T47D (cell line): Measurements from ENCODE around the gene RSAD1.

Experiments
- DNase-seq, 2 experiments: peaks; one replicate each; pipeline versions ENCODE4 v3.0.0 to v3.0.0-alpha.2; 2011 to 2012; ENCODE audit warnings: low read depth in 1 of 2, low spot score in 1 of 2
- JUND ChIP-seq: IDR thresholded peaks from 2 replicates; pipeline ENCODE4 v1.6.1; 2012; ENCODE audit warnings: low read depth
- in situ Hi-C: cut with HindIII; loops from 2 replicates; pipeline ENCODE4 v1.10.0; 2016; ENCODE audit warnings: low sequenced_read_pairs, low pct_unique_long_range_greater_than_20kb

The RSAD1 gene

GRCh38 chr17:50445730-50446325 is 32.8 kb upstream of the RSAD1 start:
- in situ Hi-C loops = no loop called here
- DNase-seq = peak in 1 of 2 experiments; percentile 45
- TF ChIP-seq JUND = no peak

- peak in 1 of 2 experiments; percentile 63 for DNase-seq
- in situ Hi-C loops = no loop called here
- TF ChIP-seq JUND = no peak
These were observed 30.6 kb upstream of the RSAD1 start for GRCh38 chr17:50447870-50448595.

DNA sequence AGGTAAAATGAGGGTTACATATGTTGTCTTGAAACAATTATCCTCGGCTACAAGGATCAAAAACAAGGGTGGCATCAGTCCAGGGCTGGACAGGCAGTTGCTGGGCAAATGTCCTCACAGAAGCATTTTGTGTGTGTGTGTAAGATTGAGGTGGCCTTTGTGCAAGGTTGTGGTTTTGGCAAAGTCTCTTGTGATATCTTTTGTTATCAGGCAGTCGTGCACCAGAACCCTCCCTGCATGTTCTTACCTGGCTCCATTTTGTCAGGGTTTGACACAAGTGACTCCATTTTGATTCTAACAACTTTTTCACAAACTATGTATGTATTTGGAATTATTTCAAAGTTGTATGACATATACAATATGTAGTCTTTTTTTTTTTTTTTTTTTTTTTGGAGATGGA is 30.0 kb upstream of the RSAD1 start:
- no peak for DNase-seq
- no peak for TF ChIP-seq JUND
- in situ Hi-C loops = no loop called here

GRCh38 chr17:50451943-50452629 is 26.6 kb upstream of the RSAD1 start:
- DNase-seq = no peak
- TF ChIP-seq JUND = no peak
- in situ Hi-C loops = no loop called here

DNA sequence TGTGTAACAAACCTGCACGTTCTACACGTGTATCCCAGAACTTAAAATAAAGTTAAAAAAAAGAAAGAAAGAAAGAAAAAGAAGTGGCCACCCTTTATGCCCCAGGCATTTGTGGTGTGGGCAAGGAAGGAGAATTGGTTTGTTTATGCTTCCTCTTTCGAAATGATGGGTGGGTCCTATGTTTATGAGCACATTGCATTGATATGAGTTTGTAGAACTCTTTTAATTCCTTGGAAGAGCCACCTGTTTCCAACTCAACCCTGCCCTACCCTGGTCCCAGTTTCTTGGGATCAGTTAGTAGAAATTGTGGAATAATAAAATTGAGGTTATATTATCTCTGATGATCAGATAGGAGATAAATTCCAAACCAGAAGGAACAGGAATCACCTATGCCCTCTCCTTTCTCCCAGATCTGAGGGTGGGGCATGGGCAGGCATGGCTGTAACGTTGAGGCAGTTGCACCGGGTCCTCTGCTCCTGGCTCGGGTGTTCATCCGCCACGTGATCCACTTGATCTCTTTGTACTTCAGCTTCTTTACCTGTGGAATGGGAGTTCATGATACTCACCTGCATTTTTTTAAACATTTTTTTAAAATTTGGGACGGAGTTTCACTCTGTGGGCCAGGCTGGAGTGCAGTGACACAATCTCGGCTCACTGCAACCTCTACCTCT is 25.9 kb upstream of the RSAD1 start:
- no peak for DNase-seq

GRCh38 chr17:50453901-50454300 is 24.8 kb upstream of the RSAD1 start:
- in situ Hi-C loops = no loop called here
- DNase-seq = no peak
- no peak for TF ChIP-seq JUND

More for the DNA sequence above, 25.9 kb upstream of the RSAD1 start:
- TF ChIP-seq JUND = no peak
- in situ Hi-C loops = no loop called here

- TF ChIP-seq JUND = no peak
- DNase-seq = no peak
- in situ Hi-C loops = no loop called here
These were observed 21.0 kb upstream of the RSAD1 start for GRCh38 chr17:50457621-50458020.

DNA sequence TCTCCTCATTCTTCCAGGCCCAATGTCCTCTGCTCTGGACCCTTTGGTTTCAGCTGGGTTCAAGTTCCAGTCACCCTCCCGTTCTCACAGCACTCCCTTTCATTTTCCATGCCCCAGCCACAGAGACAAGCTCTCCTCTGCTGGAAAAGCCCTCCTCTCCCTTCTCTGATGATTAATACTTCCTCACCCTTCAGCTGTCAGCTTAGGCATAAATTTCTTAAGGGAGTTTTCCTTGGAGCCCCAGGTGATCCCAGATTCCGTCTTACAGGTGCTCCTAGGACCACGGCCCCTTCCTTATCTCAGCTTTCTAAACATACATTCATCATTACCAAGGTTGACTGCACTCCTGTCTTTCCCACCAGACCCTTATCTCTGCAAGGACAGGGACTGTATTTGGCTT is 20.4 kb upstream of the RSAD1 start:
- in situ Hi-C loops = no loop called here
- no peak for DNase-seq
- no peak for TF ChIP-seq JUND

GRCh38 chr17:50458701-50459676 is 19.7 kb upstream of the RSAD1 start:
- no peak for DNase-seq
- in situ Hi-C loops = no loop called here
- no peak for TF ChIP-seq JUND

DNA sequence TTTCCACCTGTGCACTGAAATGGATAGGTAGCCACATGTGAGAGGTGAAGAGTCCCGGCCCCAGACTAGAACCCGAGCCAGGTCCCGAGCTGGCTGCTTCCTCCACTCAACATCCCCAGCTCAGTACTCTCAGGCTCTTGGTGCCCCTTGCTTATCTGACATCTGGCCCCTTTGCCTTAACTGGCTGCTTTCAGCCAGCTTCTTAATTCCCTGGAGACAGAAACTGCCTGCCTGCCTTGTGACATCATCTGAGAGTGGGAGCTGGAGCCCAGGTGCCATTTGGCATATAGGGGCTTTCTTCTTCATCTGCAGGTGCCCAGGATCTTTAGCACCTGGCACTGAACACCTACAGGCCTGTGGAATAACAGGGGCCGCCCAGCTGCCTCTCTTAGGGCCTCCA is 18.9 kb upstream of the RSAD1 start:
- in situ Hi-C loops = no loop called here
- no peak for DNase-seq
- TF ChIP-seq JUND = no peak

DNA sequence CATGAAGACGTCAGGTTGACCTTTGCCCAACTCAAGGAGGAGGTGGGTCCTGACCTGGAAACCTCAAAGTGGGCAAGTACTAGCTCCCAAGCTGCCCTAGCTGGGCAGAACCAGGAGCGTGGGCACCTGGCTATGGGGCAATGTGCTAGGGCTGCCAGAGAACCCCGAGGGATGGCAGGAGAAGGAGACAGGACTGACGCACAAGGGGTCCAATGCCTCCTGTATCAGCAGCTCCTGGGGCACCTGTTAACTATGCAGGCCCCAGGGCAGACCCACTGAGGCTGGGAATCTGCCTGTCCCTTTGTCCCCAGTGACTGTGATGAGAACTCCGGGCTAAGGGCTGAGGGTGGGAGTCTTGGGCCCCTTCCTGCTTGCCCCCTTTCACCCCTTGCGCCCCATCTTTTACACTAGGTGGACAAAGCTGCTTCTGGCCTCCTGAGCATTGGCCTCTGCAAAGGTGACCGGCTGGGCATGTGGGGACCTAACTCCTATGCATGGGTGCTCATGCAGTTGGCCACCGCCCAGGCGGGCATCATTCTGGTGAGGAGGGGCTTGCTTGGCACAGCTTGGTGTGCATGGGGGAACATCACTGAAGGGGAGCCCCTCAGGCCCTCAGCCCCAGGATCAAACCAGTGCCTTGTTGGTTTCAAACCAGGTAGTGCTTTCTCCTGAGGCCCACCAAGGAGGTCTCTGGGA is 17.7 kb upstream of the RSAD1 start:
- no peak for DNase-seq
- in situ Hi-C loops = no loop called here
- TF ChIP-seq JUND = no peak
